WTC11 (cell line): Measurements from ENCODE around the gene CD1B. TPM values are rescaled to one million over a fixed set of nuclear protein-coding genes. Genes with fewer than 3 reads are reported as not detected.
A peak's percentile ranks its signal among the peaks of the same experiment; 100 is the strongest.

Source experiments
- ATAC-seq: fragments of 200-7000 bp; cut with Tn5 transposase; 2 replicates; pipeline ENCODE4 v1.10.0; 2021; ENCODE audit warnings: mild to moderate bottlenecking, moderate library complexity
- CTCF ChIA-PET: fragments of 300-600 bp; sonication (Branson Sonifier 250); formaldehyde crosslinking; loops from one replicate; lab custom pipeline; 2021; ENCODE audit warnings: antibody characterized with exemption; lab: Charles Lee
- POLR2A ChIA-PET: fragments of 350-600 bp; sonication (Branson Sonifier 250); formaldehyde crosslinking; loops from one replicate; lab custom pipeline; 2021; ENCODE audit warnings: antibody characterized with exemption; lab: Charles Lee
- DNase-seq: peaks from one replicate; pipeline ENCODE4 v3.0.0; 2021; ENCODE audit warnings: low spot score
- H3K27ac Mint-ChIP-seq: 2 replicates; pipeline ENCODE4 v1.8.0; 2021; ENCODE audit warnings: mixed read lengths
- H3K27me3 Mint-ChIP-seq: 2 replicates; pipeline ENCODE4 v1.8.0; 2021; ENCODE audit warnings: low read depth, mild to moderate bottlenecking, moderate library complexity, mixed read lengths
- H3K36me3 Mint-ChIP-seq: 2 replicates; pipeline ENCODE4 v1.8.0; 2021; ENCODE audit warnings: mixed read lengths
- H3K4me1 Mint-ChIP-seq: 2 replicates; pipeline ENCODE4 v1.8.0; 2022; ENCODE audit warnings: mixed read lengths
- H3K4me3 Mint-ChIP-seq: 2 replicates; pipeline ENCODE4 v1.8.0; 2021; ENCODE audit warnings: mild to moderate bottlenecking, moderate library complexity, mixed read lengths
- H3K9me3 Mint-ChIP-seq: 2 replicates; pipeline ENCODE4 v1.8.0; 2021; ENCODE audit warnings: mixed read lengths
- ATF1 ChIP-seq: sonication (generic); formaldehyde crosslinking; IDR thresholded peaks from 2 replicates; pipeline ENCODE4 v1.8.1; 2023; ENCODE audit warnings: mild to moderate bottlenecking, moderate library complexity, missing genetic modification reagents
- CREB1 ChIP-seq: sonication (generic); formaldehyde crosslinking; IDR thresholded peaks from 2 replicates; pipeline ENCODE4 v1.8.0; 2023; ENCODE audit warnings: mild to moderate bottlenecking, missing genetic modification reagents
- GRHL2 ChIP-seq: fragments of 250-450 bp; sonication (Bioruptor Pico); IDR thresholded peaks from 2 replicates; pipeline ENCODE4 v1.8.0; 2022; ENCODE audit warnings: mild to moderate bottlenecking, moderate library complexity; ENCODE audit not compliant: insufficient replicate concordance, severe bottlenecking
- IRF2 ChIP-seq: sonication (generic); formaldehyde crosslinking; IDR thresholded peaks from 2 replicates; pipeline ENCODE4 v1.8.0; 2022; ENCODE audit warnings: low read depth, missing genetic modification reagents, borderline replicate concordance
- NR2C2 ChIP-seq: sonication (generic); formaldehyde crosslinking; IDR thresholded peaks from 2 replicates; pipeline ENCODE4 v1.8.0; 2022; ENCODE audit warnings: mild to moderate bottlenecking, missing genetic modification reagents
- TP53 ChIP-seq: sonication (generic); formaldehyde crosslinking; IDR thresholded peaks from 2 replicates; pipeline ENCODE4 v1.8.1; 2023; ENCODE audit warnings: mild to moderate bottlenecking, missing genetic modification reagents
- ZNF317 ChIP-seq: sonication (generic); formaldehyde crosslinking; IDR thresholded peaks from 2 replicates; pipeline ENCODE4 v1.8.1; 2023; ENCODE audit warnings: low read depth, mild to moderate bottlenecking, moderate library complexity, missing genetic modification reagents, borderline replicate concordance
- total RNA-seq: library from RNA; stranded (reverse); gene quantifications from 3 replicates; pipeline ENCODE4 v1.2.3, GENCODE V29; 2021
- TF ChIP-seq, protein P1 (sequence below): fragments of 250-450 bp; sonication (Bioruptor Pico); IDR thresholded peaks from 2 replicates; pipeline ENCODE4 v1.9.0; 2021; ENCODE audit warnings: mild to moderate bottlenecking
- TF ChIP-seq, protein P2 (sequence below): sonication (generic); formaldehyde crosslinking; IDR thresholded peaks from 2 replicates; pipeline ENCODE4 v1.8.0; 2022; ENCODE audit warnings: mild to moderate bottlenecking, missing genetic modification reagents
- TF ChIP-seq, protein P3 (sequence below): sonication (generic); formaldehyde crosslinking; IDR thresholded peaks from 2 replicates; pipeline ENCODE4 v1.8.1; 2022; ENCODE audit warnings: low read depth, missing genetic modification reagents, borderline replicate concordance
- TF ChIP-seq, protein P4 (sequence below): sonication (generic); formaldehyde crosslinking; conservative IDR thresholded peaks from 2 replicates; pipeline ENCODE4 v1.8.1; 2023; ENCODE audit warnings: mild to moderate bottlenecking, low read depth, missing genetic modification reagents, moderate library complexity
- TF ChIP-seq, protein P5 (sequence below): sonication (generic); formaldehyde crosslinking; IDR thresholded peaks from 2 replicates; pipeline ENCODE4 v1.8.1; 2022; ENCODE audit warnings: missing genetic modification reagents, borderline replicate concordance
- TF ChIP-seq, protein P6 (sequence below): sonication (generic); formaldehyde crosslinking; IDR thresholded peaks from 2 replicates; pipeline ENCODE4 v1.8.0; 2022; ENCODE audit warnings: missing genetic modification reagents

The CD1B gene
- total RNA-seq, 1 experiment from 2014 or later: not detected

DNA sequence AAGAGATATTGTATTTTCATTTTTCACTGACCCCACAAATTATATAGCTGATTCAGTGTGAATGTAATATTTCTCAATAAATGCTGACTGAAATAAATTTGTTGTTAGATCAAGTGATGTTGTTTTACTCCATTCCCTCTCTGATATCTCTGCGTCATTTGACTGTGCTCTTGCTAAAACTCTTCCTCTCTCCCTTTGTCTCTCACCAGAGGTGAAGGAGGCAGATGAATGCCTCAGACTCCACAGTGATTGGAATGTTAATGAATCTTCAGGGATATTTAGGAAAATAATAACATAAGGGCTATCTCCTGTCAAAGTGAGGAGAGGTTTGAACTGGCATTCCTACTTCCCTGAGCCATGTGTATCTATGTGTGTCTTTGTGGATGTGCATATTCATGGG, 26.1 kb upstream of the CD1B start:
- POLR2A ChIA-PET: no interaction called here
- no peaks in the 10 kb centered on the region for H3K27me3 Mint-ChIP-seq
- TF ChIP-seq NR2C2 (CRISPR knock-in tag): no peak
- no peak for TF ChIP-seq ZNF317
- no peaks in the 10 kb centered on the region for H3K9me3 Mint-ChIP-seq
- CTCF ChIA-PET: no interaction called here
- no peak for DNase-seq
- no peak overlapping the region for H3K4me3 Mint-ChIP-seq
- ATAC-seq: peak; percentile 55; the same call in 1 of the 2 replicates
- peak overlapping the region; percentile 11; the same call in 1 of the 2 replicates for H3K27ac Mint-ChIP-seq
- peaks cover 13% of the 10 kb centered on the region for H3K4me1 Mint-ChIP-seq
- H3K36me3 Mint-ChIP-seq: no peaks in the 10 kb centered on the region

DNA sequence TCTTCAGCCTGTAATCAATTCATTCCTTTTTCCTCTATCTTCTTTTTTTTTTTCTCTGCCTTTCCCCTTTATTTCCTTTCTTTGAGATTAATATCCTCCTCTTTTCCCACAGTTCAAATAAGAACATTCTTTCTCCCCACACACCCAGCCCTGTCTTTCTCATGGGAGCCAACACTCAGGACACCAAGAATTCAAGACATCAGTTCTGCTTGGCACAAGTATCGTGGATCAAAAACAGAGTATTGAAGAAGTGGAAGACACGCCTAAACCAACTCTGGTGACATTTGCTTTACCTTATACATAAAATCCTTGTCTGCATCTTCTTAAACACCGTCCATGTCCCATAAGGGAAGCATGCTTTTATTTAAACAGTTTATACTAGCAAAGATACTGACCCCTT, 25.3 kb upstream of the CD1B start:
- H3K27me3 Mint-ChIP-seq: no peaks in the 10 kb centered on the region
- H3K4me1 Mint-ChIP-seq: peaks cover 13% of the 10 kb centered on the region
- POLR2A ChIA-PET: no interaction called here
- H3K27ac Mint-ChIP-seq: no peak overlapping the region
- no peaks in the 10 kb centered on the region for H3K9me3 Mint-ChIP-seq
- no peak for ATAC-seq
- H3K36me3 Mint-ChIP-seq: no peaks in the 10 kb centered on the region
- DNase-seq: no peak
- CTCF ChIA-PET: no interaction called here
- no peak for TF ChIP-seq CREB1
- TF ChIP-seq ATF1 (CRISPR knock-in tag): no peak
- TF ChIP-seq GRHL2 (CRISPR knock-in tag): no peak
- TF ChIP-seq, protein P1, sequence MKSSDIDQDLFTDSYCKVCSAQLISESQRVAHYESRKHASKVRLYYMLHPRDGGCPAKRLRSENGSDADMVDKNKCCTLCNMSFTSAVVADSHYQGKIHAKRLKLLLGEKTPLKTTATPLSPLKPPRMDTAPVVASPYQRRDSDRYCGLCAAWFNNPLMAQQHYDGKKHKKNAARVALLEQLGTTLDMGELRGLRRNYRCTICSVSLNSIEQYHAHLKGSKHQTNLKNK (CRISPR knock-in tag): no peak
- TF ChIP-seq, protein P2, sequence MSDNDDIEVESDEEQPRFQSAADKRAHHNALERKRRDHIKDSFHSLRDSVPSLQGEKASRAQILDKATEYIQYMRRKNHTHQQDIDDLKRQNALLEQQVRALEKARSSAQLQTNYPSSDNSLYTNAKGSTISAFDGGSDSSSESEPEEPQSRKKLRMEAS (CRISPR knock-in tag): no peak
- TF ChIP-seq NR2C2 (CRISPR knock-in tag): no peak
- TF ChIP-seq TP53 (CRISPR knock-in tag): no peak
- TF ChIP-seq, protein P3, sequence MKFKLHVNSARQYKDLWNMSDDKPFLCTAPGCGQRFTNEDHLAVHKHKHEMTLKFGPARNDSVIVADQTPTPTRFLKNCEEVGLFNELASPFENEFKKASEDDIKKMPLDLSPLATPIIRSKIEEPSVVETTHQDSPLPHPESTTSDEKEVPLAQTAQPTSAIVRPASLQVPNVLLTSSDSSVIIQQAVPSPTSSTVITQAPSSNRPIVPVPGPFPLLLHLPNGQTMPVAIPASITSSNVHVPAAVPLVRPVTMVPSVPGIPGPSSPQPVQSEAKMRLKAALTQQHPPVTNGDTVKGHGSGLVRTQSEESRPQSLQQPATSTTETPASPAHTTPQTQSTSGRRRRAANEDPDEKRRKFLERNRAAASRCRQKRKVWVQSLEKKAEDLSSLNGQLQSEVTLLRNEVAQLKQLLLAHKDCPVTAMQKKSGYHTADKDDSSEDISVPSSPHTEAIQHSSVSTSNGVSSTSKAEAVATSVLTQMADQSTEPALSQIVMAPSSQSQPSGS (CRISPR knock-in tag): no peak
- TF ChIP-seq, protein P4, sequence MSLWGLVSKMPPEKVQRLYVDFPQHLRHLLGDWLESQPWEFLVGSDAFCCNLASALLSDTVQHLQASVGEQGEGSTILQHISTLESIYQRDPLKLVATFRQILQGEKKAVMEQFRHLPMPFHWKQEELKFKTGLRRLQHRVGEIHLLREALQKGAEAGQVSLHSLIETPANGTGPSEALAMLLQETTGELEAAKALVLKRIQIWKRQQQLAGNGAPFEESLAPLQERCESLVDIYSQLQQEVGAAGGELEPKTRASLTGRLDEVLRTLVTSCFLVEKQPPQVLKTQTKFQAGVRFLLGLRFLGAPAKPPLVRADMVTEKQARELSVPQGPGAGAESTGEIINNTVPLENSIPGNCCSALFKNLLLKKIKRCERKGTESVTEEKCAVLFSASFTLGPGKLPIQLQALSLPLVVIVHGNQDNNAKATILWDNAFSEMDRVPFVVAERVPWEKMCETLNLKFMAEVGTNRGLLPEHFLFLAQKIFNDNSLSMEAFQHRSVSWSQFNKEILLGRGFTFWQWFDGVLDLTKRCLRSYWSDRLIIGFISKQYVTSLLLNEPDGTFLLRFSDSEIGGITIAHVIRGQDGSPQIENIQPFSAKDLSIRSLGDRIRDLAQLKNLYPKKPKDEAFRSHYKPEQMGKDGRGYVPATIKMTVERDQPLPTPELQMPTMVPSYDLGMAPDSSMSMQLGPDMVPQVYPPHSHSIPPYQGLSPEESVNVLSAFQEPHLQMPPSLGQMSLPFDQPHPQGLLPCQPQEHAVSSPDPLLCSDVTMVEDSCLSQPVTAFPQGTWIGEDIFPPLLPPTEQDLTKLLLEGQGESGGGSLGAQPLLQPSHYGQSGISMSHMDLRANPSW (CRISPR knock-in tag): no peak
- TF ChIP-seq, protein P5, sequence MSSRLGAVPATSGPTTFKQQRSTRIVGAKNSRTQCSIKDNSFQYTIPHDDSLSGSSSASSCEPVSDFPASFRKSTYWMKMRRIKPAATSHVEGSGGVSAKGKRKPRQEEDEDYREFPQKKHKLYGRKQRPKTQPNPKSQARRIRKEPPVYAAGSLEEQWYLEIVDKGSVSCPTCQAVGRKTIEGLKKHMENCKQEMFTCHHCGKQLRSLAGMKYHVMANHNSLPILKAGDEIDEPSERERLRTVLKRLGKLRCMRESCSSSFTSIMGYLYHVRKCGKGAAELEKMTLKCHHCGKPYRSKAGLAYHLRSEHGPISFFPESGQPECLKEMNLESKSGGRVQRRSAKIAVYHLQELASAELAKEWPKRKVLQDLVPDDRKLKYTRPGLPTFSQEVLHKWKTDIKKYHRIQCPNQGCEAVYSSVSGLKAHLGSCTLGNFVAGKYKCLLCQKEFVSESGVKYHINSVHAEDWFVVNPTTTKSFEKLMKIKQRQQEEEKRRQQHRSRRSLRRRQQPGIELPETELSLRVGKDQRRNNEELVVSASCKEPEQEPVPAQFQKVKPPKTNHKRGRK (CRISPR knock-in tag): no peak
- TF ChIP-seq, protein P6, sequence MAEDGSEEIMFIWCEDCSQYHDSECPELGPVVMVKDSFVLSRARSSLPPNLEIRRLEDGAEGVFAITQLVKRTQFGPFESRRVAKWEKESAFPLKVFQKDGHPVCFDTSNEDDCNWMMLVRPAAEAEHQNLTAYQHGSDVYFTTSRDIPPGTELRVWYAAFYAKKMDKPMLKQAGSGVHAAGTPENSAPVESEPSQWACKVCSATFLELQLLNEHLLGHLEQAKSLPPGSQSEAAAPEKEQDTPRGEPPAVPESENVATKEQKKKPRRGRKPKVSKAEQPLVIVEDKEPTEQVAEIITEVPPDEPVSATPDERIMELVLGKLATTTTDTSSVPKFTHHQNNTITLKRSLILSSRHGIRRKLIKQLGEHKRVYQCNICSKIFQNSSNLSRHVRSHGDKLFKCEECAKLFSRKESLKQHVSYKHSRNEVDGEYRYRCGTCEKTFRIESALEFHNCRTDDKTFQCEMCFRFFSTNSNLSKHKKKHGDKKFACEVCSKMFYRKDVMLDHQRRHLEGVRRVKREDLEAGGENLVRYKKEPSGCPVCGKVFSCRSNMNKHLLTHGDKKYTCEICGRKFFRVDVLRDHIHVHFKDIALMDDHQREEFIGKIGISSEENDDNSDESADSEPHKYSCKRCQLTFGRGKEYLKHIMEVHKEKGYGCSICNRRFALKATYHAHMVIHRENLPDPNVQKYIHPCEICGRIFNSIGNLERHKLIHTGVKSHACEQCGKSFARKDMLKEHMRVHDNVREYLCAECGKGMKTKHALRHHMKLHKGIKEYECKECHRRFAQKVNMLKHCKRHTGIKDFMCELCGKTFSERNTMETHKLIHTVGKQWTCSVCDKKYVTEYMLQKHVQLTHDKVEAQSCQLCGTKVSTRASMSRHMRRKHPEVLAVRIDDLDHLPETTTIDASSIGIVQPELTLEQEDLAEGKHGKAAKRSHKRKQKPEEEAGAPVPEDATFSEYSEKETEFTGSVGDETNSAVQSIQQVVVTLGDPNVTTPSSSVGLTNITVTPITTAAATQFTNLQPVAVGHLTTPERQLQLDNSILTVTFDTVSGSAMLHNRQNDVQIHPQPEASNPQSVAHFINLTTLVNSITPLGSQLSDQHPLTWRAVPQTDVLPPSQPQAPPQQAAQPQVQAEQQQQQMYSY (CRISPR knock-in tag): no peak
- TF ChIP-seq IRF2: no peak
- H3K4me3 Mint-ChIP-seq: no peak overlapping the region
